Sigmoid colon (tissue), 7 donors: Measurements from ENCODE around the gene KRTAP10-4. TPM values are rescaled to one million over a fixed set of nuclear protein-coding genes. Genes with fewer than 3 reads are reported as not detected.

Experiments used
- DNase-seq: peaks from one replicate; pipeline ENCODE4 v3.0.0-alpha.2; 2019
- H3K27ac ChIP-seq, 4 donors: fragments of 200-600 bp; sonication (generic); one replicate each; pipeline ENCODE4 v1.5.1; 2016 to 2019; ENCODE audit warnings: mild to moderate bottlenecking in 1 of 4
- H3K27me3 ChIP-seq, 3 donors: fragments of 200-600 bp; sonication (generic); one replicate each; pipeline ENCODE4 v1.5.1; 2019; ENCODE audit warnings: mild to moderate bottlenecking in 1 of 3
- H3K36me3 ChIP-seq, 4 donors: fragments of 200-600 bp; sonication (generic); one replicate each; pipeline ENCODE4 v1.5.1; 2016 to 2019
- H3K4me1 ChIP-seq, 4 donors: fragments of 200-600 bp; sonication (generic); one replicate each; pipeline ENCODE4 v1.5.1; 2017 to 2019
- H3K4me3 ChIP-seq, 4 donors: fragments of 200-600 bp; sonication (generic); one replicate each; pipeline ENCODE4 v1.5.1; 2017 to 2019; ENCODE audit warnings: mild to moderate bottlenecking in 2 of 4, moderate library complexity in 1 of 4
- H3K9me3 ChIP-seq, 4 donors: fragments of 200-600 bp in 3 of 4; sonication (generic) in 3 of 4; one replicate each; pipeline versions ENCODE4 v1.5.1 to v1.6.1; 2013 to 2019
- CTCF ChIP-seq, 4 experiments: fragments of 450-650 bp in 3 of 4; fragments of 200-600 bp in 1 of 4; IDR thresholded peaks; one replicate each; pipeline ENCODE4 v1.5.1; 2016 to 2019; ENCODE audit warnings: antibody characterized with exemption in 4 of 4, mild to moderate bottlenecking in 3 of 4, moderate library complexity in 2 of 4
- EP300 ChIP-seq, 4 donors: sonication (generic); formaldehyde crosslinking; IDR thresholded peaks; one replicate each; pipeline ENCODE4 v1.6.1; 2017; ENCODE audit warnings: antibody characterized with exemption in 4 of 4
- POLR2A ChIP-seq, 2 donors: fragments of 450-650 bp; IDR thresholded peaks; one replicate each; pipeline ENCODE4 v1.6.1; 2016; ENCODE audit warnings: antibody characterized with exemption in 2 of 2, mild to moderate bottlenecking in 2 of 2, moderate library complexity in 2 of 2
- POLR2AphosphoS5 ChIP-seq, 4 donors: sonication (generic); formaldehyde crosslinking; IDR thresholded peaks; one replicate each; pipeline ENCODE4 v1.6.1; 2017; ENCODE audit warnings: antibody characterized with exemption in 4 of 4
- WGBS, 2 donors: extraction: QIAGEN DNeasy Blood & Tissue Kit; methylation state at CpG; one replicate each; pipeline ENCODE4 v1.1.7; 2013; 5-methylcytosine and 5-hydroxymethylcytosine counted together
- intact Hi-C: fragments of 100-400 bp; cut with DNase I; formaldehyde crosslinking; loops from one replicate; pipeline ENCODE4 v1.15.1; 2023
- polyA plus RNA-seq, 3 donors: library from polyadenylated mRNA; stranded (reverse); fragments of 200-250 nt; gene quantifications; one replicate each; pipeline ENCODE4 v1.2.3, GENCODE V29; 2013
- total RNA-seq, 4 donors: library from RNA; depleted of rRNA; stranded (reverse); fragments of >200 nt; gene quantifications; one replicate each; pipeline ENCODE4 v1.1.0, GENCODE V29; 2016
- donor health status: healthy with polysubstance abuse.
- donor health status: Bipolar disorder and iron deficiency.
- donor health status: healthy.

KRTAP10-4 gene
- total and polyA plus RNA-seq, 7 donors, result not detected

- WGBS, 2 donors, result 77 to 88% methylated on average over 4 of the region's 4 CpGs
- Histone ChIP-seq H3K4me1 (no peaks in the 10 kb centered on the region), H3K9me3 (peaks cover 0 to 17% (median 2%) of the 10 kb centered on the region in 4 donors), H3K27ac (no peak overlapping the region), H3K36me3 (no peaks in the 10 kb centered on the region), H3K27me3 (peaks cover 0 to 18% (median 9%) of the 10 kb centered on the region in 3 donors), H3K4me3 (no peak overlapping the region)
- no peak for DNase-seq
- intact Hi-C loops, result no loop called here
- TF ChIP-seq EP300 (IDR thresholded peaks at IDR 0.05), result no peak
- TF ChIP-seq POLR2A (IDR thresholded peaks at IDR 0.05), result no peak
- TF ChIP-seq CTCF (IDR thresholded peaks at IDR 0.05), result no peak
- TF ChIP-seq POLR2AphosphoS5 (IDR thresholded peaks at IDR 0.05), result no peak
These were observed 38.0 kb downstream of the KRTAP10-4 start for GRCh38 chr21:44611551-44611950.

- no peaks in the 10 kb centered on the region for H3K4me1 ChIP-seq
- intact Hi-C loops, result no loop called here
- peaks cover 0 to 18% (median 9%) of the 10 kb centered on the region in 3 donors for H3K27me3 ChIP-seq
- H3K9me3 ChIP-seq, result peaks cover 0 to 17% (median 2%) of the 10 kb centered on the region in 4 donors
- H3K4me3 ChIP-seq, result no peak within 1 kb of the TSS
- 70 to 89% methylated on average over 8 of the region's 8 CpGs for WGBS, 2 donors
- no peaks in the 10 kb centered on the region for H3K36me3 ChIP-seq
- H3K27ac ChIP-seq, result no peak within 1 kb of the TSS
- TF ChIP-seq POLR2AphosphoS5 (IDR thresholded peaks at IDR 0.05) (no peak), CTCF (IDR thresholded peaks at IDR 0.05) (no peak), POLR2A (IDR thresholded peaks at IDR 0.05) (no peak), EP300 (IDR thresholded peaks at IDR 0.05) (no peak)
- DNase-seq, result peak; percentile 57
These were observed 38.5 kb downstream of the KRTAP10-4 start, which contains the start of gene KRTAP10-8 for GRCh38 chr21:44612029-44612486. Gene KRTAP10-8 (plus strand): TSS chr21:44612079. CDS start chr21:44612101, 22 bp downstream.

GRCh38 chr21:44612669-44613229 lies 39.2 kb downstream of the KRTAP10-4 start:
- H3K4me1 ChIP-seq, result no peaks in the 10 kb centered on the region
- WGBS, 2 donors, result 75 to 84% methylated on average over 13 of the region's 13 CpGs
- peaks cover 0 to 17% (median 2%) of the 10 kb centered on the region in 4 donors for H3K9me3 ChIP-seq
- peaks cover 0 to 23% (median 9%) of the 10 kb centered on the region in 3 donors for H3K27me3 ChIP-seq
- peak; percentile 60 for DNase-seq
- no peak overlapping the region for H3K4me3 ChIP-seq
- H3K36me3 ChIP-seq, result no peaks in the 10 kb centered on the region
- no peak for TF ChIP-seq POLR2A (IDR thresholded peaks at IDR 0.05)
- no peak for TF ChIP-seq EP300 (IDR thresholded peaks at IDR 0.05)
- TF ChIP-seq CTCF (IDR thresholded peaks at IDR 0.05), result no peak
- TF ChIP-seq POLR2AphosphoS5 (IDR thresholded peaks at IDR 0.05), result no peak
- intact Hi-C loops, result no loop called here
- no peak overlapping the region for H3K27ac ChIP-seq

- WGBS, 2 donors, result 87 to 88% methylated on average over 26 of the region's 26 CpGs
- Histone ChIP-seq H3K4me1 (no peaks in the 10 kb centered on the region), H3K36me3 (no peaks in the 10 kb centered on the region), H3K9me3 (peaks cover 0 to 17% (median 2%) of the 10 kb centered on the region in 4 donors), H3K27me3 (peaks cover 0 to 23% (median 9%) of the 10 kb centered on the region in 3 donors), H3K27ac (no peak overlapping the region), H3K4me3 (no peak overlapping the region)
- intact Hi-C loops, result no loop called here
- TF ChIP-seq POLR2A (IDR thresholded peaks at IDR 0.05) (no peak), EP300 (IDR thresholded peaks at IDR 0.05) (no peak), CTCF (IDR thresholded peaks at IDR 0.05) (no peak), POLR2AphosphoS5 (IDR thresholded peaks at IDR 0.05) (no peak)
- no peak for DNase-seq
These were observed 40.0 kb downstream of the KRTAP10-4 start for GRCh38 chr21:44613386-44614155.
